GM12801 (cell line): Measurements from ENCODE around the gene C3orf52.

Experiments used
- CTCF ChIP-seq: IDR thresholded peaks from one replicate; pipeline ENCODE4 v1.5.1; 2011; ENCODE audit warnings: control low read depth; ENCODE audit not compliant: insufficient read length; ENCODE audit errors: extremely low read depth

C3orf52 gene

DNA sequence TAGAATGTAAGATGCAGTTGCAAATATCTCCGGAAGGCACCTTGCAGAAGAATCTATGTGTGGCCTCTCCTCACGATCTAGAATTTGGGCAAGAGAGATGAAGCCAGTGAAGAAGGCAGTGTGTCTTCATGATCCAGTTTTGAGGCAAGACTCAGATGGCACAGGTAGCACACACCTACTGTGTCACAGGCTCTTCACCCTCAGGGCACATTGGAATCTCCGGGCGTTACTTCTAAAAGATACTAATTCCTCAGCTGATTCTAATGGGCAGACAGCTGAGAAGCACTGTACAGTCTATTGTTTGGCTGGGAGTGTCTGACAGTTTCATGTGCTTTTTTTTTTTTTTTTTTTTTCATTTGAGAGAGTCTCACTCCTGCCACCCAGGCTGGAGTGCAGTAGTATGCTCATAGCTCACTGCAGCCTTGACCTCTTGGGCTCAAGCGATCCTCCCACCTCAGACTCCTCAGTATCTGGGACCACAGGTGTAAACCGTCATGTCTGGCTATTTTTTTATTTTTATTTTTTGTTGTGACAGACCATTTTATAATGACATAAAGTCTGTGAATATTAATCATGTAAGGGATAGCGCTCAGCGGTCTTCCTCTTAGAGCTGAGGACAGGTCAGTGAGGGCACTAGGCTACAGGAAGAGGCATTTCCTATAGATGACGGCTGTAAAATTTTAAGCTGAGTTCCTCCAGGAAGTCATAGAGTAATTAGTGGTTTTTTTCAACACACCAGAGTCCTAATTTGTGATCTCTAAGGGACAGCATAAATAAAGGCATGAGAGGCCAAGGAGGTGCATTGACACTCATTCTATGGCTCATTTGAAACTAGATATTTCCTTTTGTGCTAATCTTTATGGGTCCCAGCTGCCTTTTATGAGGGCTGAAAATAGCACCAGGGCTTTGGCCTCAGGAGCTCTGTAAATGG is 4.0 kb downstream of the C3orf52 start:
- no peak for TF ChIP-seq CTCF

DNA sequence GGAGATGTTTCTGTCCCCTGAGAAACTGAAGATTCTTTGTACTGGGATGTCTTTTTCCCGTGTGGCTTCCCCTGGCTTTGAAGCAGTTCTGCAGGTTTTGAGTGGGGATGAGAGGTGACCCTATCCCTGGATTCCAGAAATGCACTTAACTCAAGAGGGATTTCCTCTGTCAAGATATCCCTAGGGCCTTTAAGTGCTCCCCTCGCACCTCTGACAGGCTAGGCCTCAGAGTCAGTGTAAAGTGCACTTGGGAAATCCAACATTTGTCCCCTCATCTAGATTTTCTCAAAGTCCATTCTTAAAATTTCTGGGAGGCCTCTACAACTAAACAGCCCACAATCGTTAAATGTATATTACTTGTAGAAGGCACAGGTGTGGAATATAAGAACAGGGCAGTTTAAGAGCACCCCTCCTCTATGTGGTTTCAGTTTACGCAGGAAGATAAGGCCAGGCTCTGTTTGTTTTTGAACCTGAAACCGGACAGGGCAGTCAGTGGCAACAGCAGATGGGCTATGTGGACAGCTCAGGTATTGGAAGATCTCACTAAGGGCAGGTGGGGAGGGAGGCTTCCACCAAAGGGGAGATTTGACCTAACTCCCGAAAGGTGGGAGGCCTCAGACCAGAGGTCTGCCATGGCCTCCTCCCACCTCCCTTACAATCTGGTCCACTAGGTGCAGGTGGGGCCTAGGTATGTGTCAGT is 4.8 kb downstream of the C3orf52 start:
- TF ChIP-seq CTCF: no peak

GRCh38 chr3:112092496-112093179 is 6.4 kb downstream of the C3orf52 start:
- TF ChIP-seq CTCF: no peak

DNA sequence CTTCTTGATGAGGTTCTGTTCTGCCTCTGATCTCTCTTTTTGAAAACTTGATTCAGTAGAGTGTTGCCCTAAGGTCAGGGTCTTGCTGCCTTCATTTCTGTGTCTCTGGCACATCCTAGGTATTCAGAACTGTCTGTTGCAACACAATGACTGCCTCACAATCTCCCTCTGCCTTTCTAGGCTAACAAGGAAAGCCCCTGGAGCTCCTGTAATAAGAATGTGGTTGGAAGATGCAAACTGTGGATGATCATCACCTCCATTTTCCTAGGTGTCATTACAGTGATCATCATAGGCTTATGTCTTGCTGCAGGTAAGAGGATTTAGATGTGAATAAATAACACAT is 7.0 kb downstream of the C3orf52 start:
- no peak for TF ChIP-seq CTCF

- TF ChIP-seq CTCF: no peak
Measured at GRCh38 chr3:112095731-112096130, 9.5 kb downstream of the C3orf52 start.

DNA sequence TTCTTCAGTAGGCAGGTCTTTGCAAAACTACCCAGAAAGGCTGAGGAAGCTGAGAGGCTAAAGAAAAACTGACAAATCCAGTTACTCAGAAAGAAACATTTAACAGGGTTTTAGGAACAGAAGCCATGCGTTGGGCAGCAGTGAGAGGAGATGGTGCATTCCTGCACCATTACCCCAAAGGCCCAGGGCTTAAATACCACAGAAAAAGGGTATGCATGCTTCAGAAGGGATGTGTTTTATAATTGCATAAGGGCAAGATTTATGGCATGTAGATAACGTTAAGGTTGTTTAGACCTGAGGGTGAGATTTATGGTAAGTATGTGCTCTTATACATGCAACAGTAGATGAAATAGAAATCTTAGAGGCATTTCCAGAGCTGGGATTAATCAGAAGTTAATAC is 10.0 kb downstream of the C3orf52 start:
- TF ChIP-seq CTCF: no peak

DNA sequence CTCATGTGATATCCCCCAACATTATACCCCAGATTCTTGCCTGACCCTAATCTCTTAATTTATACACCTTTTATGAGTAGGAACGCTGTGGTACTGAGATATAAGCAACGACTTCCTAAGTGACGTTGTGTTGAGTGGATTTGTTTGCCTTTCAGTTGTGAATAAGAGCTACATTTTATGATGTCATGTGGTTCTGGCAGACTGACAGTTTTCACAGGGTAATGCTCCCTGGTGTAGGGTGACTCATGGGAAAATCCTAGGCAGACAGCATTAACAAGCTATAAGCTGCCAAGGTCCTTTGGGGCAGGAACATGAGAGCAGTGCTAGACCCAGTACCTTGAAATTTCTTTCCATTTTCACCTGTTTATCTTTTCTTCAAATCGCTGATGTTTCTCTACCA is 11.2 kb downstream of the C3orf52 start:
- TF ChIP-seq CTCF: no peak
